SU-DHL-6 (cell line): ENCODE data around the gene GPR78.

Source experiments
- H2AFZ ChIP-seq: fragments of 200-600 bp; sonication (generic); 2 replicates; pipeline ENCODE4 v1.6.1; 2014; ENCODE audit warnings: low read depth, mild to moderate bottlenecking, moderate library complexity, mixed read lengths, antibody characterized with exemption, low read length; ENCODE audit not compliant: severe bottlenecking
- H3F3A ChIP-seq: fragments of 200-600 bp; shearing (Covaris generic); 2 replicates; pipeline ENCODE4 v1.6.0; 2016; ENCODE audit warnings: antibody characterized with exemption, mild to moderate bottlenecking; ENCODE audit not compliant: insufficient read depth
- H3K27ac ChIP-seq: fragments of 200-600 bp; sonication (generic); 2 replicates; pipeline ENCODE4 v1.5.1; 2016; ENCODE audit warnings: low read depth, mild to moderate bottlenecking, low read length, moderate library complexity, mixed read lengths
- H3K27me3 ChIP-seq: fragments of 200-600 bp; sonication (generic), shearing (Covaris generic); 2 replicates; pipeline ENCODE4 v1.6.0; 2014; ENCODE audit warnings: mild to moderate bottlenecking, low read length
- H3K36me3 ChIP-seq: fragments of 200-600 bp; sonication (generic); 2 replicates; pipeline ENCODE4 v1.6.1; 2014; ENCODE audit warnings: mild to moderate bottlenecking, low read length, mixed read lengths
- H3K4me2 ChIP-seq: fragments of 300-600, 200-600 bp; shearing (Covaris generic), sonication (generic); 2 replicates; pipeline ENCODE4 v1.6.0; 2014; ENCODE audit warnings: low read length, low read depth, mild to moderate bottlenecking; ENCODE audit not compliant: poor library complexity, severe bottlenecking
- H3K4me3 ChIP-seq: fragments of 200-600 bp; sonication (generic); 2 replicates; pipeline ENCODE4 v1.5.1; 2014; ENCODE audit warnings: antibody characterized with exemption, low read length, mild to moderate bottlenecking, mixed read lengths; ENCODE audit not compliant: insufficient read depth, poor library complexity, severe bottlenecking
- H3K79me2 ChIP-seq: fragments of 200-600 bp; sonication (generic); 2 replicates; pipeline ENCODE4 v1.6.1; 2014; ENCODE audit warnings: mild to moderate bottlenecking, low read length, moderate library complexity; ENCODE audit not compliant: insufficient read depth
- H3K9ac ChIP-seq: fragments of 200-600 bp; sonication (generic); 2 replicates; pipeline ENCODE4 v1.7.0; 2014; ENCODE audit warnings: mild to moderate bottlenecking, low read length
- H3K9me2 ChIP-seq: fragments of 200-600 bp; sonication (generic); replicated peaks from 2 replicates; pipeline ENCODE4 v1.6.1; 2014; ENCODE audit warnings: low read length; ENCODE audit not compliant: insufficient read depth
- H3K9me3 ChIP-seq: fragments of 200-600 bp; sonication (generic); 2 replicates; pipeline ENCODE4 v1.6.1; 2014; ENCODE audit warnings: low read length, mixed read lengths; ENCODE audit not compliant: insufficient read depth
- H4K20me1 ChIP-seq: fragments of 200-600 bp; sonication (generic); 2 replicates; pipeline ENCODE4 v1.6.1; 2014; ENCODE audit warnings: low read depth, mild to moderate bottlenecking, antibody characterized with exemption, low read length, moderate library complexity, mixed read lengths
- EZH2phosphoT487 ChIP-seq: fragments of 200-600 bp; sonication (generic), shearing (Covaris generic); conservative IDR thresholded peaks from 2 replicates; pipeline ENCODE4 v1.6.1; 2018; ENCODE audit warnings: mild to moderate bottlenecking, antibody characterized with exemption, low read length, moderate library complexity, mixed read lengths
- TF ChIP-seq, protein P1 (sequence below): fragments of 200-600 bp; sonication (generic); IDR thresholded peaks from one replicate; pipeline ENCODE4 v1.5.1; 2017; ENCODE audit warnings: antibody characterized with exemption, mild to moderate bottlenecking, low read length, moderate library complexity; ENCODE audit not compliant: insufficient read depth, poor library complexity, severe bottlenecking

GPR78 gene

DNA sequence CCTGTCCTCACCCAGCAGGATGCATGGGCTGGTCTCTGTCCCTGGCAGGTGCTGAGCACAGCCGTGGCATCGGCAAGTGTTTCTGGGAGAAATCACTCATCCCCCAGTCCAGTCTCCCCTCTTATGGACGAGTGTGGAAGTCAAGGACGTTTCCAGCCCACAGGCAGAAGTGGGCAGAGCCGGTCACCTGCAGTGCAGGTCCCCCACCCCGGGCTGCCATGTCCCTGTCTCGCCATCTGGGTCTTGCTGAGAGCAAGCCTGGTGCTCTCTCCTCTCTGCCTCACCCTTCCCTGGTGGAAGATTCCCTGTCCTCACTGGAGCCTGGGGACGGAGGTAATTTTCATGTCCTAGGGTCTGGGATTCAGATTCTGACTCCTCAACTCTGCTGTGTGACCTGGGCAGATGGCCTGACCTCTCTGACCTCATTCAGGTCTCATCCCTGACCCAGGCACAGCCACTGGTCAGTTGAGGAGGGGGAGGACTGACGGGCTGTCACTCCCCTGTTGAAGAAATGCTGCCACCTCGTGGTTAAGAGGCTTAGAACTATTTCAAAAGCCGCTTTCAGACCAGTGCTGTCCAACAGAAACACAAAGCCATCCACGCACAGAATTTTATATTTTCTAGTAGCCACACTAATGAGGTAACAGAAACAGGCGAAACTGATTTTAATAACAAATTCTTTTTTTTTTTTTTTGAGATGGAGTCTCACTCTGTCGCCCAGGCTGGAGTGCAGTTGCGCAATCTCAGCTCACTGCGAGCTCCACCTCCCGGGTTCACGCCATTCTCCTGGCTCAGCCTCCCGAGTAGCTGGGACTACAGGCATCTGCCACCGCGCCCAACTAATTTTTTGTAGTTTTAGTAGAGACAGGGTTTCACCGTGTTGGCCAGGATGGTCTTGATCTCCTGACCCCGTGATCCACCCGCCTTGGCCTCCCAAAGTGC, 14.2 kb downstream of the GPR78 start:
- H3K27ac ChIP-seq: no peak overlapping the region
- H3K36me3 ChIP-seq: no peaks in the 10 kb centered on the region
- no peaks in the 10 kb centered on the region for H3K9me3 ChIP-seq
- TF ChIP-seq EZH2phosphoT487: no peak
- TF ChIP-seq, protein P1, sequence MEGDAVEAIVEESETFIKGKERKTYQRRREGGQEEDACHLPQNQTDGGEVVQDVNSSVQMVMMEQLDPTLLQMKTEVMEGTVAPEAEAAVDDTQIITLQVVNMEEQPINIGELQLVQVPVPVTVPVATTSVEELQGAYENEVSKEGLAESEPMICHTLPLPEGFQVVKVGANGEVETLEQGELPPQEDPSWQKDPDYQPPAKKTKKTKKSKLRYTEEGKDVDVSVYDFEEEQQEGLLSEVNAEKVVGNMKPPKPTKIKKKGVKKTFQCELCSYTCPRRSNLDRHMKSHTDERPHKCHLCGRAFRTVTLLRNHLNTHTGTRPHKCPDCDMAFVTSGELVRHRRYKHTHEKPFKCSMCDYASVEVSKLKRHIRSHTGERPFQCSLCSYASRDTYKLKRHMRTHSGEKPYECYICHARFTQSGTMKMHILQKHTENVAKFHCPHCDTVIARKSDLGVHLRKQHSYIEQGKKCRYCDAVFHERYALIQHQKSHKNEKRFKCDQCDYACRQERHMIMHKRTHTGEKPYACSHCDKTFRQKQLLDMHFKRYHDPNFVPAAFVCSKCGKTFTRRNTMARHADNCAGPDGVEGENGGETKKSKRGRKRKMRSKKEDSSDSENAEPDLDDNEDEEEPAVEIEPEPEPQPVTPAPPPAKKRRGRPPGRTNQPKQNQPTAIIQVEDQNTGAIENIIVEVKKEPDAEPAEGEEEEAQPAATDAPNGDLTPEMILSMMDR: peak; percentile 39
- H3K9me2 ChIP-seq: no peaks in the 10 kb centered on the region
- no peak overlapping the region for H3K4me3 ChIP-seq
- H3K9ac ChIP-seq: no peak overlapping the region
- H2AFZ ChIP-seq: no peak overlapping the region
- no peak overlapping the region for H3K4me2 ChIP-seq
- no peaks in the 10 kb centered on the region for H3F3A ChIP-seq
- H4K20me1 ChIP-seq: no peaks in the 10 kb centered on the region
- H3K79me2 ChIP-seq: no peaks in the 10 kb centered on the region
- no peaks in the 10 kb centered on the region for H3K27me3 ChIP-seq

DNA sequence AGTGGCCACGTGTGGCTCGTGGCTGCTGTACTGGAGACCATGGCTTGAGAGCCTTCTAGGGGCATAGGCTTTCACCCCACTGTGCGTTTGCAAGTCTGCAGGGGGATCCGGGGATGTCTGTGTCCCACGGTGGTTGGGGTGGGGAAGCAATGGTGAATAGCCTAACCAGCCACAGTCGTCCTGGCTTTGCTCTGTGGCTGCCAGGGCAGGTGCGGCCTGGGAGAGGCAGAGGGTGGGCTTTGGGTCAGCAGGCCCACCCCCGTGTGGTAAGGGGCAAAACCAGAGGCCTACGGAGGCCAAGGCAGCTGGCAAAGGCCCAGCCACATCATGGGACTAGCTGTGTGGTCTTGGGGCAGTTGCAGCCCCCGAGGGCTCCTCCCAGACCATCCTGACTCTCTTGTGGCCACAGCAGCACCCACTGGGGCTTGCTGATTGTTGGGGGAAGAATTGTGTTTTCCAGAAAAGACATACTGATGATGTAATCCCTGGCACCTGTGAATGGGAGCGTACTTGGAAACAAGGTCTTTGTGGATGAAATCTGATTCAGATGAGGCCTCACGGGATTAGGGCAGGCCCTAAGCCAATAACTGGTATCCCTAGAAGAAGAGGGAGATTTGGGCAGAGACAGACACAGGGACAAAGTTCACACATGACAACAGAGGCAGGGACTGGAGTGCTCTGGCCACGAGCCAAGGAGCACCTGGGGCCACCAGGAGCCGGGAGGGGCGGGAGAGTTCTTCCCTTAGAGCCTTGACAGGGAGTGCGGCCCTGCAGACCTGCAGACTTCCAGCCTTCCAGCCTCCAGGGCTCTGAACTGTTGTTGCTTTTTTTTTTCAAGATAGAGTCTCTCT, 15.3 kb downstream of the GPR78 start:
- H3F3A ChIP-seq: no peaks in the 10 kb centered on the region
- TF ChIP-seq, protein P1: no peak
- no peak for TF ChIP-seq EZH2phosphoT487
- H3K4me2 ChIP-seq: no peak overlapping the region
- no peaks in the 10 kb centered on the region for H3K27me3 ChIP-seq
- H2AFZ ChIP-seq: no peak overlapping the region
- H3K9me2 ChIP-seq: no peaks in the 10 kb centered on the region
- H4K20me1 ChIP-seq: no peaks in the 10 kb centered on the region
- no peak overlapping the region for H3K9ac ChIP-seq
- no peaks in the 10 kb centered on the region for H3K79me2 ChIP-seq
- H3K36me3 ChIP-seq: no peaks in the 10 kb centered on the region
- no peak overlapping the region for H3K4me3 ChIP-seq
- no peak overlapping the region for H3K27ac ChIP-seq
- H3K9me3 ChIP-seq: no peaks in the 10 kb centered on the region

DNA sequence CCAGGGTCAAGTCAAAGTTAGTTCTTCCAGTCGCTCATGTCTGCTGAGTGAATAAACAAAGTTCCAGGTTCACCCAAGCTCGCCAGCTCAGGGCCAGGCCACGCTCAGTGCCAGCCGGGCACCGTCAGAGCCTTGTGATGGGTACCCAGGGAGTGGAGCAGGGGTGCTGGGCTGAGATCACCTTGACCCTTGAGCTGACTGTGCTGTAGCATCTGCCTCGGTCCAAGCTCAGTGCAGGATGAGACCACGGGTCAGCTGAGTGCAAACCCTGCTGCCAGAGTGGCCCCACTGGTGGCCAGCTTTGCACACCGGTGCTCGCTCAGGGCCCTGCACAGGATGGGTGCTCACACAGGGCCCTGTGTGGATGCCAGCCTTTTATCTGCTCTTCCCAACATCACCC, 16.7 kb downstream of the GPR78 start:
- H3K9me3 ChIP-seq: no peaks in the 10 kb centered on the region
- no peaks in the 10 kb centered on the region for H3K36me3 ChIP-seq
- H3K4me2 ChIP-seq: no peak overlapping the region

More for the DNA sequence above, 16.7 kb downstream of the GPR78 start:
- no peaks in the 10 kb centered on the region for H3K27me3 ChIP-seq
- H3K9ac ChIP-seq: no peak overlapping the region
- no peaks in the 10 kb centered on the region for H3K79me2 ChIP-seq
- H2AFZ ChIP-seq: no peak overlapping the region
- TF ChIP-seq, protein P1: no peak
- no peak for TF ChIP-seq EZH2phosphoT487
- no peak overlapping the region for H3K4me3 ChIP-seq
- no peaks in the 10 kb centered on the region for H3K9me2 ChIP-seq
- no peak overlapping the region for H3K27ac ChIP-seq
- H4K20me1 ChIP-seq: no peaks in the 10 kb centered on the region
- no peaks in the 10 kb centered on the region for H3F3A ChIP-seq
